Aorta (tissue), 5 donors: ENCODE data around the gene RBM19. TPM values are rescaled to one million over a fixed set of nuclear protein-coding genes. Genes with fewer than 3 reads are reported as not detected.

Source experiments
- ATAC-seq: fragments of 200-7000 bp; cut with Tn5 transposase; one replicate; pipeline ENCODE4 v1.9.1; 2022; ENCODE audit warnings: moderate library complexity; ENCODE audit not compliant: low FRiP score
- DNase-seq, 2 donors: peaks; one replicate each; pipeline ENCODE4 v3.0.0-alpha.2; 2020
- H3K27ac ChIP-seq, 2 donors: one replicate each; pipeline ENCODE4 v1.5.1; 2013; ENCODE audit warnings: low read length in 2 of 2, mild to moderate bottlenecking in 2 of 2, moderate library complexity in 2 of 2, control low read depth in 1 of 2, inconsistent platforms in 1 of 2, low read depth in 1 of 2
- H3K27me3 ChIP-seq, 2 donors: one replicate each; pipeline ENCODE4 v1.6.1; 2013; ENCODE audit warnings: control low read depth in 1 of 2, low read length in 1 of 2, mild to moderate bottlenecking in 1 of 2, moderate library complexity in 1 of 2; ENCODE audit not compliant: insufficient read depth in 2 of 2, control insufficient read depth in 1 of 2
- H3K36me3 ChIP-seq, 2 donors: one replicate each; pipeline ENCODE4 v1.6.1; 2013; ENCODE audit warnings: control low read depth in 1 of 2, low read length in 1 of 2, mild to moderate bottlenecking in 1 of 2; ENCODE audit not compliant: insufficient read depth in 2 of 2, control insufficient read depth in 1 of 2
- H3K4me1 ChIP-seq, 2 donors: one replicate each; pipeline ENCODE4 v1.6.1; 2013; ENCODE audit warnings: low read length in 2 of 2, control low read depth in 1 of 2, mild to moderate bottlenecking in 1 of 2, moderate library complexity in 1 of 2; ENCODE audit not compliant: insufficient read depth in 2 of 2, control insufficient read depth in 1 of 2
- H3K4me3 ChIP-seq, 2 donors: one replicate each; pipeline ENCODE4 v1.5.1; 2013; ENCODE audit warnings: low read length in 2 of 2, control low read depth in 1 of 2, mild to moderate bottlenecking in 1 of 2
- H3K9me3 ChIP-seq: one replicate; pipeline ENCODE4 v1.6.1; 2013; ENCODE audit warnings: mild to moderate bottlenecking, low read length; ENCODE audit not compliant: control insufficient read depth
- WGBS, 2 donors: extraction: QIAGEN DNeasy Blood & Tissue Kit; methylation state at CpG; one replicate each; pipeline ENCODE4 v1.1.7; 2013; 5-methylcytosine and 5-hydroxymethylcytosine counted together
- intact Hi-C, 2 donors: fragments of 100-400 bp; cut with DNase I; formaldehyde crosslinking; loops; one replicate each; pipeline versions ENCODE4 v1.14.2 to v1.15.0; 2022
- polyA plus RNA-seq, 2 donors: library from polyadenylated mRNA; stranded (reverse); fragments of 200-250 nt; gene quantifications; one replicate each; pipeline ENCODE4 v1.2.3, GENCODE V29; 2013
- total RNA-seq, 2 donors: library from RNA; stranded (reverse); fragmentation: NEBNext Ultra II Directional; extraction: Animal tissue kit (Norgen Biotek cat#: 25700); gene quantifications; one replicate each; pipeline ENCODE4 v1.2.1, GENCODE V29; 2021
- donor health status: healthy with polysubstance abuse.
- donor health status: Bipolar disorder and iron deficiency.
- donor health status: DM: no; HTN: no; CAD: no.
- donor health status: DM: no; HTN: no; CAD: no.
- donor health status: DM: yes; HTN: yes; CAD: no.

Gene RBM19
- total and polyA plus RNA-seq, 4 donors: 5.6 to 31.8 (median 26.0) TPM

- no peaks in the 10 kb centered on the region for H3K27me3 ChIP-seq
- H3K9me3 ChIP-seq: no peaks in the 10 kb centered on the region
- 57 to 66% methylated on average over 4 of the region's 4 CpGs for WGBS, 2 donors
- intact Hi-C loops: no loop called here
- DNase-seq: no peak
- no peaks in the 10 kb centered on the region for H3K4me1 ChIP-seq
- H3K27ac ChIP-seq: no peak overlapping the region
- no peak for ATAC-seq
- peaks cover 0 to 5% of the 10 kb centered on the region in 2 donors for H3K36me3 ChIP-seq
- H3K4me3 ChIP-seq: no peak overlapping the region
Observed at GRCh38 chr12:113853491-113853890, 112.6 kb downstream of the RBM19 start.

GRCh38 chr12:113852695-113853490, 113.2 kb downstream of the RBM19 start:
- H3K4me1 ChIP-seq: no peaks in the 10 kb centered on the region

DNA sequence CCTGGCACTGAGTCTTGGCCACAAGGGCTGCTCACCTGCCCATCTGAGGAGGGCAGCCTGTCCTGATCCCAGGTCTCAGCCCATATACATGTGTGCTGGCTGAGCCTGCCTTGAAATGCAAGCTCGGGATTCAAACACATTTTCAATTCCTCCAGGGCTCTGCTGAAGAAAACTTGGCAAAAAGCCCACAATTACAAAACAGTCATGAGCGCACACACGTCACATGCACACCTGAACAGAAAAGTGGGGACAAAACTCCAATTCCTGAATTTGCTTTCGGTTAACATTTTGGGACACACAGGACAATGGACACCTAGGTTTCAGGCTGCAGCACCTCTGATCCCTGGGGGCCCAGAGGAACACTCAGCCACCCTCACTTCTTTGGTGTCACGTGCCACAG, 113.9 kb downstream of the RBM19 start:
- 86 to 87% methylated on average over 5 of the region's 5 CpGs for WGBS, 2 donors
- Histone ChIP-seq H3K36me3 (peaks cover 0 to 1% of the 10 kb centered on the region in 2 donors), H3K4me3 (no peak overlapping the region), H3K4me1 (no peaks in the 10 kb centered on the region), H3K27me3 (no peaks in the 10 kb centered on the region), H3K9me3 (no peaks in the 10 kb centered on the region), H3K27ac (no peak overlapping the region)
- DNase-seq (no peak), ATAC-seq (no peak)
- intact Hi-C loops: no loop called here

More at GRCh38 chr12:113852695-113853490, 113.2 kb downstream of the RBM19 start:
- DNase-seq: no peak
- ATAC-seq: no peak
- Histone ChIP-seq H3K4me3 (no peak overlapping the region), H3K27ac (no peak overlapping the region), H3K9me3 (no peaks in the 10 kb centered on the region), H3K27me3 (no peaks in the 10 kb centered on the region), H3K36me3 (peaks cover 0 to 4% of the 10 kb centered on the region in 2 donors)
- 82% methylated on average over 24 of the region's 24 CpGs for WGBS, 2 donors
- intact Hi-C loops: no loop called here

DNA sequence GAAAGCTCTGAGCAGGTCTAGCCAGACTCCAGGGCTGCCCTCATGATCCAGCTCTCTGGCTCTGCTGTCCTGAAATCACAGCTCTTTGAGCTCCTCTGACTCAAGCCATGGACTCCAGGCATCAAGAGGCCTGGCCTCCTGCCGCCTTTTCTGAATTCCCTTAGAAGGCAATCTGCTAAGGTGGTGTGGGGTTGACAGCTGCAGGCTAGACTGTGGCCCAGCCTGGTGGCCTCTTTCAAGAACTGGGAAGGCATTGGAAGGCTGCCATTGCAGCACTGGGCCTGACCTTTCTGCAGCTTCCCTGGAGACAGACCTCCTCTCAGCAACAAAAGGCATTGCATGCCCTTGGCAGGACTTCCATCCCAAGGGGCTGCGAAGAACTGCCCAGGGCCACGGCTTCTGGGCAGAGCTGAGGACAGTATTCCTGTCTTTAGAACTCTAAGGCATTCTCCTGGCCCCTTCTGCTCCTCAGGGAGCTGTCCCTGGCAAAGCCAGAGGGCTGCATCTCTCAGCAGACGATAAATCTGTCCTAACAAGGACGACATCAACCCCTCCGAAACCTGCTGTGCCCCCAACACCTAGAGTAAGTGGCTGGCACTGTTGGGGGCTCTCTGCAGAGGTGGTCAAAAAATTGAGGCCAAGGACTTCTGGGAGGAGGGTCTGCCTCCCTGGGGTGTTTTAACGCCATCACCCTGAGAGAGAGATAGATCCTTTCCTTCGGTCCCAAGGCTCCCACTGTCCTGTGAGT, 115.6 kb downstream of the RBM19 start:
- peak; percentile 80 for ATAC-seq
- no peaks in the 10 kb centered on the region for H3K4me1 ChIP-seq

DNA sequence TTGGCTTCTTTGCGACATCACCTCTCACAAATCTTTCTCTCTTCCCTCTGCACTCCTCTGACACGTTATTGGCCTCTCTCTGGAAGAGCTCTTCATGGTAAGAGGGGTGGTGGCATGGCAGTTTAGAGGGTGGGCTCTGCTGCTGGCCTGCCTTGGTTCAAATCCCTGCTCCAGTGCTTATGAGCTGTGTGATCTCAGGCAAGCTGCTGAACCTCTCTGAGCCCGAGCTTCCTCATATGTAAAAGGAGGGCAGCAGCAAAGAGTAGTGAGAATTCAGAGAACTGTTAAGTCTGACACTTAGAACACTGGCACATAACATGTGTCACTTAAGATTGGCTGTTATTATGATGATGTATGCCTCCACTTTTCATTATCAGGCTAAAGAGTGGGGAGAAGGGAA, 118.3 kb downstream of the RBM19 start:
- no peak for DNase-seq
- no peak for ATAC-seq
- Histone ChIP-seq H3K9me3 (no peaks in the 10 kb centered on the region), H3K4me1 (no peaks in the 10 kb centered on the region), H3K36me3 (no peaks in the 10 kb centered on the region), H3K27ac (no peak overlapping the region), H3K4me3 (no peak overlapping the region), H3K27me3 (no peaks in the 10 kb centered on the region)
- WGBS, 2 donors: 75 to 80% methylated on average over 3 of the region's 3 CpGs
- intact Hi-C loops: no loop called here

More for the DNA sequence above, 115.6 kb downstream of the RBM19 start:
- no peak overlapping the region for H3K27ac ChIP-seq
- no peaks in the 10 kb centered on the region for H3K36me3 ChIP-seq
- DNase-seq: peak; percentile 77 to 82
- no peak overlapping the region for H3K4me3 ChIP-seq
- intact Hi-C loops: no loop called here
- WGBS, 2 donors: 44 to 58% methylated on average over 8 of the region's 8 CpGs
- no peaks in the 10 kb centered on the region for H3K9me3 ChIP-seq
- H3K27me3 ChIP-seq: no peaks in the 10 kb centered on the region

DNA sequence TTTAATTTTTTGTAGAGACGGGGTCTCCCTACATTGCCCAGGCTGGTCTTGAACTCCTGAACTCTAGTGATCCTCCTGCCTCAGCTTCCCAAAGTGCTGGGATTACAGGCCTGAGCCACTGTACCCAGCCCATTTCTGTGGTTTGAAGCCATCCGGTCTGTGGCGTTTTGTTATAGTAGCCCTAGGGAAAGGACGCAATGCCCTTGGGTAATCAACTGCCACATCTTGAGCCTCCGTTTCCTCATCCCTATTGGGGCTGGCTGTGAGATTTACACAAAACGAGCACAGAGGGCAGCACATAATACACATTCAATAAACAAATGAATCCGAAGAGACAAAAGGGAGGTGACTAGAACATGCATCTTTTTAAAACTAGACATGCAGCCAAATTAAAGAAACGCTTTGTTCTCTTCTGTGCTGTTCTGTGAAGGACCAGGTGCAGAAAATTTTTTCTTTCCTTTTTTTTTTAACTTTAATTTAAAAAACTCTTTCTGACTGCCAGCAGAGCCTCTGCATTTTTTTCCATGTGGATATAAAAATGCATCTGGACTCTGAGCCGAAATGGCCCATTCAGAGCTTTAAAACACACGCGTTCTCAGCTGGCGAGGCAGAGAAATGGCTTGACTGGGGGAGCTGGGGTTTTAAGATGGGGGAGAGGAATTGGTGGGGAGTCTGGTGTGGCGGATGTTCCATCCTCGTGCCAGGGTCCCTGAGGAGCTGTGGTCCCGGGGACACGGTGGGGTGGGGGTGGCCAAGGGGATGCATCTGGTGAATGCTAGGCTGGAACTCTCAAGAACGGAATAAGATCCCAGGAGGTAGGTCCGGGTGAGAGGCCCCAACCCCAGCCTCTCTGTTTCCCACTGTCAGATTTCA, 119.0 kb downstream of the RBM19 start:
- H3K4me3 ChIP-seq: no peak overlapping the region
- H3K27ac ChIP-seq: no peak overlapping the region
- WGBS, 2 donors: 93 to 96% methylated on average over 17 to 18 of the region's 18 CpGs
- DNase-seq: no peak
- no peaks in the 10 kb centered on the region for H3K27me3 ChIP-seq
- H3K4me1 ChIP-seq: no peaks in the 10 kb centered on the region
- ATAC-seq: no peak
- intact Hi-C loops: no loop called here
- H3K36me3 ChIP-seq: no peaks in the 10 kb centered on the region
- H3K9me3 ChIP-seq: no peaks in the 10 kb centered on the region

- DNase-seq (no peak), ATAC-seq (no peak)
- 86 to 88% methylated on average over 10 of the region's 10 CpGs for WGBS, 2 donors
- intact Hi-C loops: no loop called here
- Histone ChIP-seq H3K27ac (no peak overlapping the region), H3K4me3 (no peak overlapping the region), H3K36me3 (no peaks in the 10 kb centered on the region), H3K9me3 (no peaks in the 10 kb centered on the region), H3K27me3 (no peaks in the 10 kb centered on the region), H3K4me1 (no peaks in the 10 kb centered on the region)
Observed at GRCh38 chr12:113845900-113846674, 120.0 kb downstream of the RBM19 start.
